Epithelial cell of esophagus (primary cell): ENCODE data around the gene XAF1.
"Not testable (repeated sequence)": the region's sequence is repeated elsewhere in the genome, so short reads cannot be mapped to it uniquely, and the experiment has no call there.

Experiments used
- DNase-seq: peaks from one replicate; pipeline ENCODE4 v3.0.0; 2010; ENCODE audit warnings: low read depth
- H3K4me3 ChIP-seq: 2 replicates; pipeline ENCODE4 v1.5.1; 2011; ENCODE audit warnings: mild to moderate bottlenecking, low read length, control low read depth
- TF ChIP-seq, protein P1 (sequence below): IDR thresholded peaks from 2 replicates; pipeline ENCODE4 v1.5.1; 2011; ENCODE audit warnings: low read depth, mild to moderate bottlenecking, low read length, control low read depth, inconsistent platforms; ENCODE audit not compliant: insufficient read depth; ENCODE audit errors: missing control alignments

The XAF1 gene

DNA sequence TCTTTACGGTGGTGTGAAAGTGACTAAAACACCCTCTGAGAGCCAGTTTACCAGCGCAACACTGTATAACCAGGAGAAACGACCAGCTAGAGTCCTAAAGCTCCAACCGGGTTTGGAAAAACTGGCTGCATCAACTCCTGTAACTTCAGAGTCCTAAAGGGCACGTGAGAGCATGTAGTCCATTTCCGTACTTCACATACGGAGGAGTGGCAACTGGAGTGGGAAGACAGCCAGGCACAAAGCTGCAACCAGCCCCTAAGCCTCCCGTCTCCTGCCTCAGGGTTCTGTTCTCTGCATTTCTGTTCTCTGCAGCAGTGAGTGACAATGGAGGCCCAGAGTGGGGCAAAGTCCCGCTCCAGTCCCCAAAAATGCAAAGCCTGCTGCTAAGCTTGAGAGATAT, 56.4 kb downstream of the XAF1 start:
- TF ChIP-seq, protein P1, sequence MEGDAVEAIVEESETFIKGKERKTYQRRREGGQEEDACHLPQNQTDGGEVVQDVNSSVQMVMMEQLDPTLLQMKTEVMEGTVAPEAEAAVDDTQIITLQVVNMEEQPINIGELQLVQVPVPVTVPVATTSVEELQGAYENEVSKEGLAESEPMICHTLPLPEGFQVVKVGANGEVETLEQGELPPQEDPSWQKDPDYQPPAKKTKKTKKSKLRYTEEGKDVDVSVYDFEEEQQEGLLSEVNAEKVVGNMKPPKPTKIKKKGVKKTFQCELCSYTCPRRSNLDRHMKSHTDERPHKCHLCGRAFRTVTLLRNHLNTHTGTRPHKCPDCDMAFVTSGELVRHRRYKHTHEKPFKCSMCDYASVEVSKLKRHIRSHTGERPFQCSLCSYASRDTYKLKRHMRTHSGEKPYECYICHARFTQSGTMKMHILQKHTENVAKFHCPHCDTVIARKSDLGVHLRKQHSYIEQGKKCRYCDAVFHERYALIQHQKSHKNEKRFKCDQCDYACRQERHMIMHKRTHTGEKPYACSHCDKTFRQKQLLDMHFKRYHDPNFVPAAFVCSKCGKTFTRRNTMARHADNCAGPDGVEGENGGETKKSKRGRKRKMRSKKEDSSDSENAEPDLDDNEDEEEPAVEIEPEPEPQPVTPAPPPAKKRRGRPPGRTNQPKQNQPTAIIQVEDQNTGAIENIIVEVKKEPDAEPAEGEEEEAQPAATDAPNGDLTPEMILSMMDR: no peak
- DNase-seq: no peak
- H3K4me3 ChIP-seq: no peak overlapping the region

DNA sequence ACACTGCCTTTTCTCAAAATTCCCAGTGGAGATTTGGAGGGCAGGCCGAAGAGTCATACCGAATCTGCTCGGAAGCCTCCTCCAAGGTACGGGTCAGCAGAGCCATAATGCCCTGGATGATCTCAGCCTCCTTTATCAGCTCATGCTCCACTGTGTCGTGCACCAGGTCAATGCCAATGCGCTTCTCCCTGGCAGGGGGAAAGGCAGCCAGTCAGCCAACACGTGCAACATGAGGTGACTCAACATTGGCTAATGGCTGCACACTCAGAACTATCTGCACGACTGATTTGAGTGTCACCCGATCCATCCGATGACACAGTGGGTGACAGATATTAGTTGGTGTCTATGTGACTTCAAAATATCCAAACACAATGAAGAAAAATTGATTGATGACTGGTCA, 59.9 kb downstream of the XAF1 start:
- peak; percentile 17 for DNase-seq

DNA sequence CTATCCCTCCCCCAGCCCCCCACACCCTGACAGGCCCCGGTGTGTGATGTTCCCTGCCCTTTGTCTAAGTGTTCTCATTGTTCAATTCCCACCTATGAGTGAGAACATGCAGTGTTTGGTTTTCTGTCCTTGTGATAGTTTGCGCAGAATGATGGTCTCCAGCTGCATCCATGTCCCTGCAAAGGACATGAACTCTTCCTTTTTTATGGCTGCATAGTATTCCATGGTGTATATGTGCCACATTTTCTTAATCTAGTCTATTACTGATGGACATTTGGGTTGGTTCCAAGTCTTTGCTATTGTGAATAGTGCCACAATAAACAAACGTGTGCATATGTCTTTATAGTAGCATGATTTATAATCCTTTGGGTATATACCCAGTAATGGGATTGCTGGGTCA, 60.5 kb downstream of the XAF1 start:
- DNase-seq, H3K4me3 ChIP-seq: not testable (repeated sequence)

More for the DNA sequence above, 59.9 kb downstream of the XAF1 start:
- H3K4me3 ChIP-seq: no peak overlapping the region
- TF ChIP-seq, protein P1: no peak

DNA sequence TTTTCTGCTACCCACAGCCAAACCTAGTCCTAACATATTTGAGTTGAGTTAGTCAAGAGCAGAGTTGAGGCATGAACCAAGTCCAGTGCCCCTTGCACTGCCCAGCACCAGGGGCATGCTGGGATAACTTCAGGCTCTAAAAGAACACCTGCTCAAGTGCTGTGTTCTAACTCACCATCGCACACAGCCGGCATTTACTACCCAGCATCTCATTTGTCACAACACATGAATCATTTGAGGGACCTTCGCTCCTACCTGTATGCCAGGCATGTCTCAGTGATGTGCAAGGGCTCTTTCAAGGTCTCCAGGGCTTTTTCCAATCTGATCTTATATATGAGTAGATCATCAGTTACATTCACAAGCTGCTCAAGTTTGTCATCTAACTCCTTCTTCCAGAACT, 63.1 kb downstream of the XAF1 start:
- DNase-seq: no peak
- no peak overlapping the region for H3K4me3 ChIP-seq
- TF ChIP-seq, protein P1: no peak

DNA sequence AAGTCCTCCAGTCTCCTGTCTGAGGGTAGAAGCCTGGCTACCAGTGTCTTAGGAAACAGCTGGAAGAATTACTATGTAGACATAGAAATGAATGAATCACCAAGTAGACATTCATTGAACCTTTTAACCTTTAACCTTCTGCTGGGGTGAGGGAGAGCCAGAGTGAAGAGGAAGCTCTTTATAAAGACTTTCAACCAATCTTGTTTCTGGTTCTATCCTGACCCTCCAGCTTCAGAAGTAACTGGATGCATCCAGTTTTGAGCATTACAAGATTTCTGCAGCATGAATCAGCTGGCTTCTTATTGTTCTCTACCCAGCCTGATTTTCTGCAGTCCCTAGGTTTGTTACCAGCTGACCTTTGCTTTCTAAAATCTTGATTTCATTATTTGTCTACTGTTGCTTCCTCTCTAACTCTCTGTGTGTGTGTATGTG, 67.2 kb downstream of the XAF1 start:
- TF ChIP-seq, protein P1: no peak
- no peak overlapping the region for H3K4me3 ChIP-seq
- peak; percentile 65 for DNase-seq
